ENCODE results near the gene CXCL8.

DNA sequence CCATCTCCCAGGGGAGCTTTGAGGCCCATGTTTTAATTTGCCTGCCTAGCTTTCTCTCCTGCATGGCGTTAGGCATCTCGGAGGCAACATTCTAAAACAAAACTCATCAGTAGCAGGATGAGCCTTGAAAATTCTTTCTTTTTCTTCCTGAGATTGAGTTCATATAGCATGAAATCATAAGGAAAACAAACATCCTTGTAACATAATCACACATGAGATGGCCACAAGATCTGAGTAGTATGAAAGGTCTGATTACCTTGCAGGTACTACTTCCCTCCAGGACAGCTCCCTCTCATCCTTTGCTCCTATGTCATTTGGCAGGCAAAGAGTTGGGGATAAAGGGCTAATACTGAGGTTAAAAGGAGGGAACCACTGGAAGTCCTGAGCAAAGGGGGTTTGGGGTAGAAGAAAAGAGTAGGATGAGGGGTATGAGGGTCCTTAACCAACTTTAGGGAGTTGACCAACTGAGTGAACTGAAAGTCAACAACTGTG, 37.5 kb upstream of the CXCL8 start:
- TF ChIP-seq, protein P1, sequence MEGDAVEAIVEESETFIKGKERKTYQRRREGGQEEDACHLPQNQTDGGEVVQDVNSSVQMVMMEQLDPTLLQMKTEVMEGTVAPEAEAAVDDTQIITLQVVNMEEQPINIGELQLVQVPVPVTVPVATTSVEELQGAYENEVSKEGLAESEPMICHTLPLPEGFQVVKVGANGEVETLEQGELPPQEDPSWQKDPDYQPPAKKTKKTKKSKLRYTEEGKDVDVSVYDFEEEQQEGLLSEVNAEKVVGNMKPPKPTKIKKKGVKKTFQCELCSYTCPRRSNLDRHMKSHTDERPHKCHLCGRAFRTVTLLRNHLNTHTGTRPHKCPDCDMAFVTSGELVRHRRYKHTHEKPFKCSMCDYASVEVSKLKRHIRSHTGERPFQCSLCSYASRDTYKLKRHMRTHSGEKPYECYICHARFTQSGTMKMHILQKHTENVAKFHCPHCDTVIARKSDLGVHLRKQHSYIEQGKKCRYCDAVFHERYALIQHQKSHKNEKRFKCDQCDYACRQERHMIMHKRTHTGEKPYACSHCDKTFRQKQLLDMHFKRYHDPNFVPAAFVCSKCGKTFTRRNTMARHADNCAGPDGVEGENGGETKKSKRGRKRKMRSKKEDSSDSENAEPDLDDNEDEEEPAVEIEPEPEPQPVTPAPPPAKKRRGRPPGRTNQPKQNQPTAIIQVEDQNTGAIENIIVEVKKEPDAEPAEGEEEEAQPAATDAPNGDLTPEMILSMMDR (IDR thresholded peaks at IDR 0.05; ENCODE audit: low read depth, low read length, missing input control) = no peak
- TF ChIP-seq, protein P2, sequence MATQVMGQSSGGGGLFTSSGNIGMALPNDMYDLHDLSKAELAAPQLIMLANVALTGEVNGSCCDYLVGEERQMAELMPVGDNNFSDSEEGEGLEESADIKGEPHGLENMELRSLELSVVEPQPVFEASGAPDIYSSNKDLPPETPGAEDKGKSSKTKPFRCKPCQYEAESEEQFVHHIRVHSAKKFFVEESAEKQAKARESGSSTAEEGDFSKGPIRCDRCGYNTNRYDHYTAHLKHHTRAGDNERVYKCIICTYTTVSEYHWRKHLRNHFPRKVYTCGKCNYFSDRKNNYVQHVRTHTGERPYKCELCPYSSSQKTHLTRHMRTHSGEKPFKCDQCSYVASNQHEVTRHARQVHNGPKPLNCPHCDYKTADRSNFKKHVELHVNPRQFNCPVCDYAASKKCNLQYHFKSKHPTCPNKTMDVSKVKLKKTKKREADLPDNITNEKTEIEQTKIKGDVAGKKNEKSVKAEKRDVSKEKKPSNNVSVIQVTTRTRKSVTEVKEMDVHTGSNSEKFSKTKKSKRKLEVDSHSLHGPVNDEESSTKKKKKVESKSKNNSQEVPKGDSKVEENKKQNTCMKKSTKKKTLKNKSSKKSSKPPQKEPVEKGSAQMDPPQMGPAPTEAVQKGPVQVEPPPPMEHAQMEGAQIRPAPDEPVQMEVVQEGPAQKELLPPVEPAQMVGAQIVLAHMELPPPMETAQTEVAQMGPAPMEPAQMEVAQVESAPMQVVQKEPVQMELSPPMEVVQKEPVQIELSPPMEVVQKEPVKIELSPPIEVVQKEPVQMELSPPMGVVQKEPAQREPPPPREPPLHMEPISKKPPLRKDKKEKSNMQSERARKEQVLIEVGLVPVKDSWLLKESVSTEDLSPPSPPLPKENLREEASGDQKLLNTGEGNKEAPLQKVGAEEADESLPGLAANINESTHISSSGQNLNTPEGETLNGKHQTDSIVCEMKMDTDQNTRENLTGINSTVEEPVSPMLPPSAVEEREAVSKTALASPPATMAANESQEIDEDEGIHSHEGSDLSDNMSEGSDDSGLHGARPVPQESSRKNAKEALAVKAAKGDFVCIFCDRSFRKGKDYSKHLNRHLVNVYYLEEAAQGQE (IDR thresholded peaks at IDR 0.05) = no peak
- TF ChIP-seq YY1 (IDR thresholded peaks at IDR 0.05) = no peak

All from liver (tissue), 2 donors.